SKM-1 treated with dmso at 0.1 percent for 144 hours (cell line): Measurements from ENCODE around the gene APCDD1L.
"Not testable (repeated sequence)": the region's sequence is repeated elsewhere in the genome, so short reads cannot be mapped to it uniquely, and the experiment has no call there.

Experiments used
- DNase-seq: peaks from one replicate; lab custom pipeline; 2025; ENCODE audit not compliant: unreplicated experiment; lab: John Stamatoyannopoulos, UW

Gene APCDD1L

DNA sequence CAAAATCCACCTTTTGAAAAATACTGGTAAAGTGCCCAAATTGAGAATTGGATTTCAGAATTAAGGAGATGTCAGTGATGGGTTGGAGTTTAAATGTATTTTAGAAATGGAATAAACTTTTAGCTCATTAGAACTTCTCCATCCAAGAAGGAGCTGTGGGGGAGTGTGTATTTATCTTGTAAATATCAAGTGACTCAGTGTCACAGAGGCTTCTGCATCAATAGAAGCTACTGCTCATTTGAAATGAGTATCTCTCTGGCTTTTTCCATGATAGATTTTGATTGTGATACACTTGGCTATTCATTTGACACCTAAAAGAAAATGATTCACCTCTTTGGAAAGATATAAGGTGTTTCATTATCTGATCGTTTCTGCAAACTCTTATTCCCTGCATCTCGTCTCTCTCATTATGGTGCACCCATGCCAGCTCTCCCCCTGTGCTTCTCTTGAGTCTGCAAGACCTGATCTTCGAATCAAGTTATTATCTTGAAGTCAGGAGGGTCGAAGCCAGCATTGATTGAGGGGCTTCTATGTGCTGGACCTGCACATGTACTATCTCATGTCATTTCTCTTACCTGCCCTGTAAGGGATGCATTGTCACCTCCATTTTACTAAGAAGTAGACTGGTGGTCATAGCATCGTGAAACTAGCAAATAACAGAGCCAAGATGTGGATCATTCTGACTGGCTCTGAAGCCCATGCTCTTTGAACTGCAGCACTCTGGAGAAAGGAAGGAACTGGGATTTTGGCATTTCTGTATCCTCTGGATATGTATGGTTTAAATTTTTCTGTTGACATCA is 96.0 kb downstream of the APCDD1L start:
- DNase-seq: no peak

DNA sequence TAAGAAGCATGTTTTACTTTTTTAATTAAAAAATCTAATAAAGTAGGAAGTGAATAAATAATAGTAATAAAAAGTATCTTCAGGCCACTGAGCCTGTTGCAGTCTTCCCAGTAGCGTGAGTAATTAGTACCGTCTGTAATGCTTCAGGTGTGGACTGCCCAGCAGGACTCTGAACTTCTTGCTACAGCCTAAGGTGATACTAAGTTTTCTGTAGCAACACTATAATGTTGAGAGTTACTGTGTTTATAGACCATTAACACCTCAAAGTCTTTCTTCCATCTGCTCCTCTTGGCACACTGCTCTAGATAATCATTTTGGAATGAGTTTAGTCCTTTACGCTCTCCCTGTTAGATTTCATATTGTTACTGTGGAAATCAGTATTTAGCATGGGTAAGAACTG is 97.8 kb downstream of the APCDD1L start:
- no peak for DNase-seq

GRCh38 chr20:58416835-58417234 is 98.4 kb downstream of the APCDD1L start:
- no peak for DNase-seq

DNA sequence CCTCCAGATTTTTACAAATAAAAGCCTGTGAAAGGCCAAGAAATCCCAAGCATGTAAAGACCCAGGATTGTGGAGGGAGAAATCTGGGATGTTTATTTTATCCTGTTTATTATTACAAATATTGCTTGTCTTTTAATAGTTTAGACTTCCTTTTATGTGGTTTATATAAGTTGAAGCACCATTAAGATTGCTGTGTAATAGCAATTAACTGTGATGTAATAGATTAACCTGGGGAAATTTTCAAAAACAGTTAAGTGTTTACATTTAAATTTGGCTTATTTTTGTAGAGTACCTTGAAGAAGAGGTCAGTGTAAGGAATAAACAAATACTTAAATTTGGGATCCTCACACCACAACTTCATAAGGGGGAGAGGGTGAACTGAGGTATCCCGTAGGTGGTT is 99.1 kb downstream of the APCDD1L start:
- DNase-seq: no peak

DNA sequence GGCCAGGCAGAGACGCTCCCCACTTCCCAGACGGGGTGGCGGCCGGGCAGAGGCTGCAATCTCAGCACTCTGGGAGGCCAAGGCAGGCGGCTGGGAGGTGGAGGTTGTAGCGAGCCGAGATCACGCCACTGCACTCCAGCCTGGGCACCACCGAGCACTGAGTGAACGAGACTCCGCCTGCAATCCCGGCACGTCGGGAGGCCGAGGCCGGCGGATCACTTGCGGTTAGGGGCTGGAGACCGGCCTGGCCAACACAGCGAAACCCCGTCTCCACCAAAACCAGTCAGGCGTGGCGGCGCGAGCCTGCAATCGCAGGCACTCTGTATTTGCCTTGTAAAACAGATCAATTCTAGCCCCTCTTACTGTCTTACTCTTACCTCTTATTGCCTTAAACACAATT is 100.4 kb downstream of the APCDD1L start:
- not testable (repeated sequence) for DNase-seq

DNA sequence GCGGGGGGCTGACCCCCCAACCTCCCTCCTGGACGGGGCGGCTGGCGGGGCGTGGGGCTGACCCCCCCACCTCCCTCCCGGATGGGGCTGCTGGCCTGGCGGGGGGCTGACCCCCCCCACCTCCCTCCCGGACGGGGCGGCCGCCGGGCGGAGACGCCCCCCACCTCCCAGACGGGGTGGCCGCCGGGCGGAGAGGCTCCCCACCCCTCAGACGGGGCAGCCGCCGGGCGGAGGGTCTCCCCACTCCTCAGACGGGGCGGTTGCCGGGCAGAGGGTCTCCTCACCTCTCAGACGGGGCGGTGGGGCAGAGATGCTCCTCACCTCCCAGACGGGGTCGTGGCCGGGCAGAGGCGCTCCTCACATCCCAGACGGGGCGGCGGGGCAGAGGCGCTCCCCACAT is 101.0 kb downstream of the APCDD1L start:
- not testable (repeated sequence) for DNase-seq
